Prostate gland (tissue), 2 donors: ENCODE measurements around the gene KCNH2. TPM values are rescaled to one million over a fixed set of nuclear protein-coding genes. Genes with fewer than 3 reads are reported as not detected.

Experiments used
- DNase-seq: peaks from one replicate; pipeline ENCODE4 v3.0.0-alpha.2; 2019; ENCODE audit warnings: low spot score
- H3K27ac ChIP-seq, 2 donors: fragments of 200-600 bp; sonication (generic); 2 replicates each; pipeline ENCODE4 v1.5.1; 2017 to 2019
- H3K27me3 ChIP-seq: fragments of 200-600 bp; sonication (generic); replicated peaks from 2 replicates; pipeline ENCODE4 v1.5.1; 2019; ENCODE audit not compliant: insufficient read depth
- H3K36me3 ChIP-seq, 2 donors: fragments of 200-600 bp; sonication (generic); 1 replicate in 1 of 2; 2 replicates in 1 of 2; pipeline versions ENCODE4 v1.5.1 to v1.8.1; 2017 to 2019
- H3K4me1 ChIP-seq: fragments of 200-600 bp; sonication (generic); replicated peaks from 2 replicates; pipeline ENCODE4 v1.5.1; 2019
- H3K4me3 ChIP-seq, 2 donors: fragments of 200-600 bp; sonication (generic); 2 replicates each; pipeline ENCODE4 v1.5.1; 2017 to 2019
- H3K9me3 ChIP-seq: fragments of 200-600 bp; sonication (generic); 2 replicates; pipeline ENCODE4 v1.5.1; 2017
- CTCF ChIP-seq, 4 experiments: fragments of 200-600 bp in 2 of 4; fragments of 450-650 bp in 2 of 4; sonication (generic) in 2 of 4; IDR thresholded peaks; 1 replicate in 3 of 4; 2 replicates in 1 of 4; pipeline ENCODE4 v1.5.1; 2016 to 2019; ENCODE audit warnings: antibody characterized with exemption in 4 of 4, mild to moderate bottlenecking in 2 of 4, moderate library complexity in 2 of 4
- POLR2A ChIP-seq: fragments of 450-650 bp; IDR thresholded peaks from one replicate; pipeline ENCODE4 v1.6.1; 2016; ENCODE audit warnings: antibody characterized with exemption, mild to moderate bottlenecking
- POLR2AphosphoS5 ChIP-seq: sonication (generic); formaldehyde crosslinking; IDR thresholded peaks from one replicate; pipeline ENCODE4 v1.6.1; 2017; ENCODE audit warnings: antibody characterized with exemption
- whole genome bisulfite sequencing: methylation state at CpG from one replicate; pipeline ENCODE4 v1.1.5; 2018; 5-methylcytosine and 5-hydroxymethylcytosine counted together
- intact Hi-C: fragments of 100-400 bp; cut with DNase I; formaldehyde crosslinking; loops from one replicate; pipeline ENCODE4 v1.14.2; 2022
- total RNA-seq, 2 donors: library from RNA; depleted of rRNA; stranded (reverse); fragments of >200 nt; gene quantifications; one replicate each; pipeline ENCODE4 v1.1.0, GENCODE V29; 2016

KCNH2 gene
- total RNA-seq, 2 donors from 2014 or later: 10.1 to 184 TPM

- Histone ChIP-seq H3K27me3 (peaks cover 6% of the 10 kb centered on the region), H3K4me1 (no peaks in the 10 kb centered on the region), H3K36me3 (no peaks in the 10 kb centered on the region), H3K4me3 (no peak overlapping the region), H3K9me3 (no peaks in the 10 kb centered on the region), H3K27ac (no peak overlapping the region)
- 75% methylated on average over 9 of the region's 9 CpGs for WGBS
- DNase-seq: no peak
- intact Hi-C loops: no loop called here
- TF ChIP-seq CTCF (IDR thresholded peaks at IDR 0.05) (no peak), POLR2A (no peak), POLR2AphosphoS5 (no peak)
Measured at GRCh38 chr7:151005566-151005965, 27.4 kb upstream of the KCNH2 start.

GRCh38 chr7:151003572-151003971 is 25.5 kb upstream of the KCNH2 start:
- 38% methylated on average over 12 of the region's 12 CpGs for WGBS
- DNase-seq: no peak
- Histone ChIP-seq H3K27ac (no peak overlapping the region), H3K9me3 (no peaks in the 10 kb centered on the region), H3K27me3 (no peaks in the 10 kb centered on the region), H3K36me3 (no peaks in the 10 kb centered on the region), H3K4me3 (no peak overlapping the region), H3K4me1 (no peaks in the 10 kb centered on the region)
- no peak for TF ChIP-seq CTCF (IDR thresholded peaks at IDR 0.05)
- no peak for TF ChIP-seq POLR2A
- intact Hi-C loops: no loop called here

- intact Hi-C loops: no loop called here
- WGBS: 94% methylated on average over 16 of the region's 16 CpGs
Measured at GRCh38 chr7:151001546-151001945, 23.4 kb upstream of the KCNH2 start.

GRCh38 chr7:151000897-151001495 is 22.9 kb upstream of the KCNH2 start:
- H3K9me3 ChIP-seq: no peaks in the 10 kb centered on the region
- no peak for DNase-seq
- TF ChIP-seq POLR2A (no peak), POLR2AphosphoS5 (no peak), CTCF (IDR thresholded peaks at IDR 0.05) (no peak)
- no peaks in the 10 kb centered on the region for H3K36me3 ChIP-seq
- H3K27ac ChIP-seq: no peak overlapping the region
- H3K4me1 ChIP-seq: no peaks in the 10 kb centered on the region
- no peaks in the 10 kb centered on the region for H3K27me3 ChIP-seq
- H3K4me3 ChIP-seq: no peak overlapping the region
- WGBS: 92% methylated on average over 13 of the region's 13 CpGs
- intact Hi-C loops: no loop called here

More at GRCh38 chr7:151001546-151001945, 23.4 kb upstream of the KCNH2 start:
- TF ChIP-seq POLR2AphosphoS5: no peak
- no peak for TF ChIP-seq POLR2A
- no peak for TF ChIP-seq CTCF (IDR thresholded peaks at IDR 0.05)
- Histone ChIP-seq H3K36me3 (no peaks in the 10 kb centered on the region), H3K27ac (no peak overlapping the region), H3K9me3 (no peaks in the 10 kb centered on the region), H3K4me1 (no peaks in the 10 kb centered on the region), H3K27me3 (no peaks in the 10 kb centered on the region), H3K4me3 (no peak overlapping the region)
- DNase-seq: no peak

GRCh38 chr7:150999497-151000230 is 21.5 kb upstream of the KCNH2 start:
- WGBS: 90% methylated on average over 5 of the region's 5 CpGs
- H3K27ac ChIP-seq: no peak overlapping the region

More at GRCh38 chr7:150999497-151000230, 21.5 kb upstream of the KCNH2 start:
- Histone ChIP-seq H3K36me3 (no peaks in the 10 kb centered on the region), H3K4me1 (no peaks in the 10 kb centered on the region), H3K27me3 (no peaks in the 10 kb centered on the region), H3K4me3 (no peak overlapping the region), H3K9me3 (no peaks in the 10 kb centered on the region)
- no peak for DNase-seq
- no peak for TF ChIP-seq POLR2A
- TF ChIP-seq CTCF (IDR thresholded peaks at IDR 0.05): no peak
- intact Hi-C loops: no loop called here
